H1 (cell line): Measurements from ENCODE around the gene APMAP.

Experiments used
- ATF2 ChIP-seq: IDR thresholded peaks from 2 replicates; pipeline ENCODE4 v1.6.1; 2012; ENCODE audit warnings: low read length, inconsistent platforms
- BACH1 ChIP-seq: IDR thresholded peaks from 2 replicates; pipeline ENCODE4 v1.6.1; 2012; ENCODE audit warnings: low read length, improper control_type of control experiment
- CTCF ChIP-seq, 3 experiments: IDR thresholded peaks; 1 replicate in 2 of 3; 2 replicates in 1 of 3; pipeline versions ENCODE4 v1.5.1 to v1.6.1; 2011; ENCODE audit warnings: low read length in 3 of 3, mild to moderate bottlenecking in 3 of 3, inconsistent platforms in 2 of 3, low read depth in 1 of 3, moderate library complexity in 1 of 3; ENCODE audit not compliant: insufficient read depth in 1 of 3; ENCODE audit errors: control extremely low read depth in 1 of 3
- EP300 ChIP-seq, 2 experiments: IDR thresholded peaks; 1 replicate in 1 of 2; 2 replicates in 1 of 2; pipeline ENCODE4 v1.6.1; 2011 to 2012; ENCODE audit warnings: low read depth in 2 of 2, low read length in 2 of 2, mild to moderate bottlenecking in 2 of 2, borderline replicate concordance in 1 of 2, inconsistent platforms in 1 of 2, moderate library complexity in 1 of 2
- EZH2 ChIP-seq: fragments of 200-600 bp; sonication (generic); IDR thresholded peaks from 2 replicates; pipeline ENCODE4 v1.7.1; 2012; ENCODE audit warnings: low read depth, mild to moderate bottlenecking, moderate library complexity, low read length, inconsistent platforms; ENCODE audit not compliant: severe bottlenecking
- KDM5A ChIP-seq: fragments of 200-600 bp; IDR thresholded peaks from 2 replicates; pipeline ENCODE4 v1.7.1; 2012; ENCODE audit warnings: mild to moderate bottlenecking, low read length, inconsistent platforms, mixed read lengths
- POLR2A ChIP-seq, 2 experiments: IDR thresholded peaks; 1 replicate in 1 of 2; 2 replicates in 1 of 2; pipeline ENCODE4 v1.6.1; 2011; ENCODE audit warnings: low read depth in 2 of 2, low read length in 2 of 2, mild to moderate bottlenecking in 2 of 2; ENCODE audit errors: control extremely low read depth in 1 of 2
- RNF2 ChIP-seq: fragments of 200-900, 300-1000 bp; sonication (generic); IDR thresholded peaks from 2 replicates; pipeline ENCODE4 v1.7.1; 2016; ENCODE audit warnings: borderline replicate concordance, low read depth, mild to moderate bottlenecking, antibody characterized with exemption, low read length; ENCODE audit not compliant: poor library complexity, severe bottlenecking; ENCODE audit errors: missing control alignments
- SRF ChIP-seq: IDR thresholded peaks from 2 replicates; pipeline ENCODE4 v1.6.1; 2011; ENCODE audit warnings: mild to moderate bottlenecking, low read depth, low read length, moderate library complexity
- USF2 ChIP-seq: IDR thresholded peaks from 2 replicates; pipeline ENCODE4 v1.6.1; 2011; ENCODE audit warnings: low read length, improper control_type of control experiment
- ZNF274 ChIP-seq: IDR thresholded peaks from 2 replicates; pipeline ENCODE4 v1.7.0; 2012; ENCODE audit warnings: low read length, borderline replicate concordance; ENCODE audit errors: extremely low read depth

GRCh38 chr20:24996449-24997377 is 4.2 kb upstream of the APMAP start:
- no peak for TF ChIP-seq CTCF (IDR thresholded peaks at IDR 0.05; ENCODE audit: control extremely low read depth in 1 of 3, insufficient read depth in 1 of 3, low read depth in 1 of 3, low read length in 3 of 3)
- no peak for TF ChIP-seq EZH2
- no peak for TF ChIP-seq RNF2
- TF ChIP-seq KDM5A = no peak
- no peak for TF ChIP-seq BACH1
- TF ChIP-seq POLR2A (IDR thresholded peaks at IDR 0.05; ENCODE audit: control extremely low read depth in 1 of 2, low read depth in 2 of 2, low read length in 2 of 2) = no peak
- no peak for TF ChIP-seq EP300 (IDR thresholded peaks at IDR 0.05; ENCODE audit: borderline replicate concordance in 1 of 2, low read depth in 2 of 2, low read length in 2 of 2)
- no peak for TF ChIP-seq USF2
- no peak for TF ChIP-seq ZNF274
- no peak for TF ChIP-seq ATF2
- no peak for TF ChIP-seq SRF
